ENCODE results near the gene PIP5K1B.

Gene PIP5K1B

DNA sequence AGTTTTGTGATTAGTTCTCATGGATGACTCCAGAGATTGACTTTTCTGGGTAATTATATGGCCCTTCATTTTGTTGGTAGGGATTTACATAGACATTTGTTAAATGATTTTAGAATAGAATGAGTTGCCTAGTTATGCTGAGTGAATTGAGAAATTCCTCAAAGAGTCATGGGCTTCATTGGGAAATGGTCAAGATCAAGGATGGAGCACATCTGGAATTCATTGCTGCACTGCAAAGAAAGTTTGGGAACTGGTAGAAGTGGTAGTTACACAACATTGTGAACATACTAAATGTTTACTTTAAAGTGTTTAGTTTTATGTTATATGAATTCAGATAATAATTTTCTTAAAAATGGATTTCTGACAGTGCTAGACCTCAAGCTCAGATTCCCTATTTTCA, 46.5 kb downstream of the PIP5K1B start:
- no peak for TF ChIP-seq CTCF (IDR thresholded peaks at IDR 0.05; ENCODE audit: extremely low read depth, missing control alignments)

GRCh38 chr9:68755051-68755450, 50.0 kb downstream of the PIP5K1B start:
- TF ChIP-seq CTCF (IDR thresholded peaks at IDR 0.05; ENCODE audit: extremely low read depth, missing control alignments): no peak

More for the DNA sequence above, 46.5 kb downstream of the PIP5K1B start:
- DNase-seq (ENCODE audit: low spot score): no peak

DNA sequence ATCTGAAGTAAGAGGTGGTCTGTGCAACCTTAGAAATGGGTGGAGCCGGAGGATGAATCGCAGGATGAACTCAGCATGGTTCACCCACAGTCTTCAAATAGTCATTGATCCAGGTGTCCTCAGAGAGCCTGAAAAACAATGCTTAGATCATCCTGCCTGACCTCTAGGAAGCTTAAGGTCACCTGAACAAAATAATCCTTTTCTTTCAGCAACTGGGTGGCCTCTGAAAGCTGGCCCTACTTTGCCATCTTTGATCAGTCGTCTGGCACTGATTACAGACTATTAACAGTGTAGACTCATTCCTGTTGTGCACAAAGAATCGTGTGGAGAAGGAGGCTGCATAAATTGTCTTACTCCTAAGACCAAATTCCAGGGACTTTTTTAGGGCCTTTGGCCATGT, 50.7 kb downstream of the PIP5K1B start:
- no peak for TF ChIP-seq CTCF (IDR thresholded peaks at IDR 0.05; ENCODE audit: extremely low read depth, missing control alignments)
- DNase-seq (ENCODE audit: low spot score): no peak

More at GRCh38 chr9:68755051-68755450, 50.0 kb downstream of the PIP5K1B start:
- DNase-seq (ENCODE audit: low spot score): no peak

DNA sequence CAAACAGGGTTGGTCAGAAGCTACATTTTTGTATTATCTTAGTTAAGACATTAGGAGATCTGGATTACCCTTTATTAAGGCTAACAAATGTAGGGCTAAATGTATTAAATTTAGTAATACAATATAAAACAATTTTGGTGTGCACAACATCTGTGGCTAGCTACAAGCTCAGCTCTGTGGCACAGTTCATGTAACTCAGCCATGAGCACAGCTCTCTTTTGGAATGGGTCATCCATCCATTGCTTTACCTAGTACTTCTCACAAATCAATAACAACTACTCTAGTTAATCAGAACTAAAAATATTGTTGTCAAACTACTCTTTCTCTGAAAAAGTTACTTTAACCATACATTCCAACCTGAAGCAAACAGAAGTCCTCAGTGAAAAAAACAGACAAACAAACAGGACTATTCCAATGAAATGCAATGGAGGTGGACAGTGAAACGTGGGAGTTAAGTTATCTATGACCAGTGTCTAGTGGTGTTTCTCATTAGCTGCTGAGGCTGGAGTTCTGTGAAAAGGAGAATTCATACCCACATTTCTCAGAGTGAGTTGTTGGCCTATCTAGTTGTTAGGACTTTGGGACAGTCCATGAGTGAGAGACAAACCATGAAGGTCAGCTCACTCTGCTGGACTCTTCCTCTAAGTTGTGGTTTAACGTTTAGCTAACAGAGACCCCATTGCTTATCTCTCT, 55.1 kb downstream of the PIP5K1B start:
- no peak for DNase-seq (ENCODE audit: low spot score)
- TF ChIP-seq CTCF (IDR thresholded peaks at IDR 0.05; ENCODE audit: extremely low read depth, missing control alignments): no peak

DNA sequence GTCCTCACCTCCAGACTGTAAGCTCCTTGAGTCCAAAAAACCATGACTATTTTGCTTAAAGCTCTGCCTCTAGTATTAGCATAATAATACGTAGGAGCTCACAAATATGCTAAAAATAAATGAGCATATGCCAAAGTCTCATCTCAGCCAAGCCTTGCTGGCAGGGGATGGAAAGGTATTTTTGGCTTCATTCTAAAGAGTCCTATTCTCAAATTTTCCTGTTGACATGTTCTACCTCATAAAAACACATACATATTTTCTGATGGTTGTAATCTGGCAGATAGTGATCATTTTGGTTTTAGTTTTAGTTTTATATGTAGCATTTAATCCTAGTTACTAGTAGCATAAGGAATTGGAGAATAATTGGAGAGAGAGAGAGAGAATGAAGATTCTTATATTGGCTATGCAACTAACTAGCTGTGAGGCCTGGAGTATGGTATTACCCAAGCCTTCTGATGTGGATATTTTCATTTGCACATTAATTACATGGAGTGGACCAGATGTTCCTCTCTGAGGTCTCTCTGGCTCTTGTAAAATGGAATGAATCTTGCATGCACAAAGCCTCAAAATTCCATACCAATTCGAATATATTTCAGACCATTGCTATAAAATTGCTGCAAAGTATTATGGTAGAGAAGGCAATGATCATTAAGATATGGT, 55.8 kb downstream of the PIP5K1B start:
- TF ChIP-seq CTCF (IDR thresholded peaks at IDR 0.05; ENCODE audit: extremely low read depth, missing control alignments): no peak
- no peak for DNase-seq (ENCODE audit: low spot score)

DNA sequence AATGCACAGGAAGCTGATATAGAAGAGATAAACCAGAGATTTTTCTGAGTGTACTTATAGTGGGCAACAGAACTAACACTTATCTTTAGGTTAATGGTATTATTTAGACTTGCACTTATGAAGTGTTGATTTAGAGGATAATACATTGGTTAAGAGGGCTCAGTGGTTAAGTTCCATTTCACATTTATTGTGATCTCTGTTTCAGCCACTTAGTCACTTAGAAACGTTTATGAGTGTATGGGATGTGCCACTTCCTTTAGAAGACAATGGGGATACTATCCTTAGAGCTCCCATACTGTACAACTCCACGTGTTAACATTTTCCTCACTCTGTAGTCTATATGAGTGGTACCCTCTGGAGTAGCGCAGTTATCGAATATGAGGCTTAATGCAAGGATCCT, 57.5 kb downstream of the PIP5K1B start:
- TF ChIP-seq CTCF (IDR thresholded peaks at IDR 0.05; ENCODE audit: extremely low read depth, missing control alignments): no peak
- no peak for DNase-seq (ENCODE audit: low spot score)

GRCh38 chr9:68763104-68763503, 58.1 kb downstream of the PIP5K1B start:
- no peak for TF ChIP-seq CTCF (IDR thresholded peaks at IDR 0.05; ENCODE audit: extremely low read depth, missing control alignments)
- no peak for DNase-seq (ENCODE audit: low spot score)
